Breast epithelium (tissue), 4 donors: ENCODE data around the gene IL20RB. TPM values are rescaled to one million over a fixed set of nuclear protein-coding genes. Genes with fewer than 3 reads are reported as not detected.

Source experiments
- DNase-seq, 2 donors: peaks; one replicate each; pipeline ENCODE4 v3.0.0-alpha.2; 2019; ENCODE audit warnings: low spot score in 2 of 2
- H3K27ac ChIP-seq, 2 donors: fragments of 200-600 bp; sonication (generic) in 1 of 2; one replicate each; pipeline ENCODE4 v1.5.1; 2016 to 2019; ENCODE audit warnings: mild to moderate bottlenecking in 1 of 2
- H3K27me3 ChIP-seq, 2 donors: fragments of 200-600 bp; sonication (generic) in 1 of 2; one replicate each; pipeline versions ENCODE4 v1.5.1 to v1.6.0; 2017 to 2019; ENCODE audit warnings: control low read depth in 1 of 2, mild to moderate bottlenecking in 1 of 2
- H3K36me3 ChIP-seq: fragments of 200-600 bp; one replicate; pipeline ENCODE4 v1.5.1; 2019
- H3K4me1 ChIP-seq, 2 donors: fragments of 200-600 bp; sonication (generic); one replicate each; pipeline ENCODE4 v1.5.1; 2016 to 2019; ENCODE audit warnings: control low read depth in 1 of 2
- H3K4me3 ChIP-seq, 3 donors: fragments of 200-600 bp; sonication (generic); 1 replicate in 2 of 3; 2 replicates in 1 of 3; pipeline ENCODE4 v1.5.1; 2016 to 2019; ENCODE audit warnings: mild to moderate bottlenecking in 3 of 3, moderate library complexity in 2 of 3
- H3K9me3 ChIP-seq, 2 donors: fragments of 200-600 bp; sonication (generic) in 1 of 2; one replicate each; pipeline ENCODE4 v1.5.1; 2016 to 2019; ENCODE audit warnings: control low read depth in 1 of 2
- POLR2A ChIP-seq: fragments of 450-650 bp; IDR thresholded peaks from one replicate; pipeline ENCODE4 v1.6.1; 2016; ENCODE audit warnings: antibody characterized with exemption, mild to moderate bottlenecking, moderate library complexity
- POLR2AphosphoS5 ChIP-seq, 3 donors: sonication (generic); formaldehyde crosslinking; IDR thresholded peaks; one replicate each; pipeline ENCODE4 v1.6.1; 2017; ENCODE audit warnings: antibody characterized with exemption in 3 of 3
- intact Hi-C: fragments of 100-400 bp; cut with DNase I; formaldehyde crosslinking; loops from one replicate; pipeline ENCODE4 v1.15.1; 2023; ENCODE audit warnings: low total_unique reads
- total RNA-seq, 3 donors: library from RNA; depleted of rRNA; stranded (reverse); fragments of >200 nt; gene quantifications; one replicate each; pipeline ENCODE4 v1.1.0, GENCODE V29; 2016
- TF ChIP-seq, protein P1 (sequence below), 3 donors: fragments of 450-650 bp; IDR thresholded peaks; one replicate each; pipeline ENCODE4 v1.5.1; 2016 to 2017; ENCODE audit warnings: antibody characterized with exemption in 3 of 3, mild to moderate bottlenecking in 3 of 3, moderate library complexity in 3 of 3

IL20RB gene
- total RNA-seq, 3 donors from 2014 or later = 1.6 to 2.2 (median 1.6) TPM

- H3K9me3 ChIP-seq = no peaks in the 10 kb centered on the region
- H3K36me3 ChIP-seq = no peaks in the 10 kb centered on the region
- no peak overlapping the region for H3K4me3 ChIP-seq
- DNase-seq = no peak
- intact Hi-C loops = no loop called here
- TF ChIP-seq POLR2A = no peak
- no peak for TF ChIP-seq POLR2AphosphoS5 (IDR thresholded peaks at IDR 0.05)
- TF ChIP-seq, protein P1, sequence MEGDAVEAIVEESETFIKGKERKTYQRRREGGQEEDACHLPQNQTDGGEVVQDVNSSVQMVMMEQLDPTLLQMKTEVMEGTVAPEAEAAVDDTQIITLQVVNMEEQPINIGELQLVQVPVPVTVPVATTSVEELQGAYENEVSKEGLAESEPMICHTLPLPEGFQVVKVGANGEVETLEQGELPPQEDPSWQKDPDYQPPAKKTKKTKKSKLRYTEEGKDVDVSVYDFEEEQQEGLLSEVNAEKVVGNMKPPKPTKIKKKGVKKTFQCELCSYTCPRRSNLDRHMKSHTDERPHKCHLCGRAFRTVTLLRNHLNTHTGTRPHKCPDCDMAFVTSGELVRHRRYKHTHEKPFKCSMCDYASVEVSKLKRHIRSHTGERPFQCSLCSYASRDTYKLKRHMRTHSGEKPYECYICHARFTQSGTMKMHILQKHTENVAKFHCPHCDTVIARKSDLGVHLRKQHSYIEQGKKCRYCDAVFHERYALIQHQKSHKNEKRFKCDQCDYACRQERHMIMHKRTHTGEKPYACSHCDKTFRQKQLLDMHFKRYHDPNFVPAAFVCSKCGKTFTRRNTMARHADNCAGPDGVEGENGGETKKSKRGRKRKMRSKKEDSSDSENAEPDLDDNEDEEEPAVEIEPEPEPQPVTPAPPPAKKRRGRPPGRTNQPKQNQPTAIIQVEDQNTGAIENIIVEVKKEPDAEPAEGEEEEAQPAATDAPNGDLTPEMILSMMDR (IDR thresholded peaks at IDR 0.05) = no peak
- no peaks in the 10 kb centered on the region for H3K27me3 ChIP-seq
- H3K4me1 ChIP-seq = no peaks in the 10 kb centered on the region
- H3K27ac ChIP-seq = no peak overlapping the region
These were observed 8.1 kb upstream of the IL20RB start for GRCh38 chr3:136949708-136950107.

GRCh38 chr3:136950623-136951022, 7.2 kb upstream of the IL20RB start:
- no peaks in the 10 kb centered on the region for H3K27me3 ChIP-seq
- no peaks in the 10 kb centered on the region for H3K36me3 ChIP-seq
- no peaks in the 10 kb centered on the region for H3K9me3 ChIP-seq
- no peak for DNase-seq
- intact Hi-C loops = no loop called here
- no peak overlapping the region for H3K27ac ChIP-seq
- no peaks in the 10 kb centered on the region for H3K4me1 ChIP-seq
- TF ChIP-seq POLR2A = no peak
- TF ChIP-seq, protein P1 (IDR thresholded peaks at IDR 0.05) = no peak
- no peak for TF ChIP-seq POLR2AphosphoS5 (IDR thresholded peaks at IDR 0.05)
- no peak overlapping the region for H3K4me3 ChIP-seq

- intact Hi-C loops = no loop called here
- H3K4me1 ChIP-seq = no peaks in the 10 kb centered on the region
These were observed 5.5 kb upstream of the IL20RB start for GRCh38 chr3:136952292-136952691.

GRCh38 chr3:136954251-136954650, 3.5 kb upstream of the IL20RB start:
- Histone ChIP-seq H3K36me3 (no peaks in the 10 kb centered on the region), H3K4me3 (no peak overlapping the region), H3K9me3 (no peaks in the 10 kb centered on the region), H3K4me1 (no peaks in the 10 kb centered on the region), H3K27me3 (no peaks in the 10 kb centered on the region), H3K27ac (no peak overlapping the region)
- TF ChIP-seq, protein P1 (IDR thresholded peaks at IDR 0.05) = no peak
- TF ChIP-seq POLR2AphosphoS5 (IDR thresholded peaks at IDR 0.05) (no peak), POLR2A (no peak)
- no peak for DNase-seq
- intact Hi-C loops = no loop called here

More at GRCh38 chr3:136952292-136952691, 5.5 kb upstream of the IL20RB start:
- H3K9me3 ChIP-seq = no peaks in the 10 kb centered on the region
- H3K36me3 ChIP-seq = no peaks in the 10 kb centered on the region
- H3K27me3 ChIP-seq = no peaks in the 10 kb centered on the region
- TF ChIP-seq POLR2AphosphoS5 (IDR thresholded peaks at IDR 0.05) = no peak
- TF ChIP-seq, protein P1 (IDR thresholded peaks at IDR 0.05) = no peak
- TF ChIP-seq POLR2A = no peak
- no peak for DNase-seq
- H3K27ac ChIP-seq = no peak overlapping the region
- H3K4me3 ChIP-seq = no peak overlapping the region

DNA sequence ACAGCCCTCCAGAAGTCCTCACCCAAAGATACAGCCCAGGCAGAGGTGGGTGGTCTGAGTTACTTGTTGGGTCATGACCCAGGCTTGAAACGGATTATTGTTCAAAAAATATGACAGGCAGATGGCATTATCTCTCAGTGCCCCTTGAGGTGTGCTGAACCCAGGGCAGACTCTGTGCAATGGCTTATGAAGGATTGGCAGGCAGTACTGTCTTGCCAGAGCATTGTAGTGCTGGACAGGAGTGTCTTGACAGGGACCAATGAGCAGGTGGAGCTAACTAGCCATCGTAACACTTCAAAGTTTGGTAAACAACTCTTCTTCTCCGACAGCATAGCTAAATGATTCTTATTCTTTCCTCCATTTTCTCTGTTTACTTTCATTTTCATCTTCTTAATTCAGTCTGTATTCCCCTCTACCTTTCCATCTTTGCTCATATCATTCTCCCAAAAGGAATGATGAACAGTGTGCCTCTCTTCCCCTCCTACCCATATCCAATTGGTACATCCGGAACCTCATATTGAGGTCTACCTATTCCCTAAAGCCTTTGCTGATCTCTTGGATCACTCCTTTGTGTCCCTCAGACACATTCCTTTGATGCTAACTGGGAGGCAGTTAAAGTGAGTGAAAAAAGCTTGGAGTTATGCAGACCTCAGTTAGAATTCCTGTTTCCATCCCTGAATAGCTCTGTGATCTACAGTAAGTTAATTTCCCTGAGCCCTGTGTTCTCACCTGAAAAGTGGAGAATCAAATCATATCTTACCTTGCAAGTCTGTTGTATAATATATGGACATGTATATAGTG, 2.6 kb upstream of the IL20RB start:
- intact Hi-C loops = no loop called here
- Histone ChIP-seq H3K4me1 (no peaks in the 10 kb centered on the region), H3K9me3 (no peaks in the 10 kb centered on the region), H3K4me3 (no peak overlapping the region), H3K27ac (no peak overlapping the region), H3K27me3 (no peaks in the 10 kb centered on the region), H3K36me3 (no peaks in the 10 kb centered on the region)
- no peak for TF ChIP-seq POLR2AphosphoS5 (IDR thresholded peaks at IDR 0.05)
- TF ChIP-seq, protein P1 (IDR thresholded peaks at IDR 0.05) = no peak
- TF ChIP-seq POLR2A = no peak
- DNase-seq = no peak
